Measurements from ENCODE around the gene TFDP1. TPM values are rescaled to one million over a fixed set of nuclear protein-coding genes. Genes with fewer than 3 reads are reported as not detected.

The TFDP1 gene
- total RNA-seq, 4 donors from 2014 or later: 19.2 to 45.3 (median 34.1) TPM

DNA sequence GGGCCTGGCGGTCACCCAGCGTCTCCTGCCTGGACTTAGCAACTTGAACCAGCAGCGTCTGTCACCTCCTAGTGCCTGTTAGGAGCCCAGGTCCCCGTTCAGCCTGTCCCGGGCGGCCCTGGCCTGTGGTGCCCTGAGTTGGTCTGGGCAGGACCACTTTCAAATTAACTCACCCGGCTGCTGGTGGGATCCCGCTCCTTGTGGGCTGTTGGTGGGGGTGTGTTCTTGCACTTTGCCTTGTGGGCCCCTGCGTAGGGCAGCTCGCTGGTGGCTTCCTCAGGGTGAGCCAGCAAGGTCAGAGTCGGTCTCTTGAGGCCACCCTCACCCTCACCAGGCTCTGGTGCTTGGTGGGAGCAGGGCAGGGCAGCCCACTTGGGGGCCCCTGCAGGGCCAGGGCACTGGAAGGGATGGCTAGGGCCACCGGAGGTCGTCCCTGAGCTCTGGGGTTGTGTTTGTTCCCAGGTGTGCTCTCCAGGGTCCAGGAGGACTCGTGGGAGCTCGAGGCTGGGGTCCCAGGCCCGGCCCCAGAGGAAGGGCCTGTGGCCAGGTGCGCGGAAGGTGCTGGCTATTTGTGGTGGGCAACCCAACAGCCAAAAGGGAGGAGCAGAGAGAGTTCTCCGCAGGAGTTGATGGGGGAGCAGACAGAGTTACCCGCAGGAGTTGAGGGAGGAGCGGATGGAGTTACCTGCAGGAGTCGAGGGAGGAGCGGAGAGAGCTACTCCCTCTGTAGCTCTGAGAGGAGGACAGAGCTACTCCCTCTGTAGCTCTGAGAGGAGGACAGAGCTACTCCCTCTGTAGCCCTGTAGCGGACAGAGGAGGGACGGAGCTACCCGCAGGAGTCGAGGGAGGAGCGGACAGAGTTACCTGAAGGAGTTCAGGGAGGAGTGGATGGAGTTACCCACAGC is 16.9 kb downstream of the TFDP1 start:
- H3K4me3 ChIP-seq: no peak overlapping the region
- no peak for TF ChIP-seq POLR2A (IDR thresholded peaks at IDR 0.05)
- TF ChIP-seq EP300 (IDR thresholded peaks at IDR 0.05): no peak
- TF ChIP-seq, protein P1, sequence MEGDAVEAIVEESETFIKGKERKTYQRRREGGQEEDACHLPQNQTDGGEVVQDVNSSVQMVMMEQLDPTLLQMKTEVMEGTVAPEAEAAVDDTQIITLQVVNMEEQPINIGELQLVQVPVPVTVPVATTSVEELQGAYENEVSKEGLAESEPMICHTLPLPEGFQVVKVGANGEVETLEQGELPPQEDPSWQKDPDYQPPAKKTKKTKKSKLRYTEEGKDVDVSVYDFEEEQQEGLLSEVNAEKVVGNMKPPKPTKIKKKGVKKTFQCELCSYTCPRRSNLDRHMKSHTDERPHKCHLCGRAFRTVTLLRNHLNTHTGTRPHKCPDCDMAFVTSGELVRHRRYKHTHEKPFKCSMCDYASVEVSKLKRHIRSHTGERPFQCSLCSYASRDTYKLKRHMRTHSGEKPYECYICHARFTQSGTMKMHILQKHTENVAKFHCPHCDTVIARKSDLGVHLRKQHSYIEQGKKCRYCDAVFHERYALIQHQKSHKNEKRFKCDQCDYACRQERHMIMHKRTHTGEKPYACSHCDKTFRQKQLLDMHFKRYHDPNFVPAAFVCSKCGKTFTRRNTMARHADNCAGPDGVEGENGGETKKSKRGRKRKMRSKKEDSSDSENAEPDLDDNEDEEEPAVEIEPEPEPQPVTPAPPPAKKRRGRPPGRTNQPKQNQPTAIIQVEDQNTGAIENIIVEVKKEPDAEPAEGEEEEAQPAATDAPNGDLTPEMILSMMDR (IDR thresholded peaks at IDR 0.05): no peak
- H3K4me1 ChIP-seq: no peaks in the 10 kb centered on the region
- DNase-seq (ENCODE audit: low spot score in 2 of 2): no peak
- 91 to 96% methylated on average over 22 to 23 of the region's 28 CpGs for WGBS, 2 donors
- H3K9me3 ChIP-seq: peaks cover 0 to 5% (median 0%) of the 10 kb centered on the region in 4 donors
- peaks cover 0 to 60% (median 0%) of the 10 kb centered on the region in 3 donors for H3K36me3 ChIP-seq
- no peak overlapping the region for H3K27ac ChIP-seq
- H3K27me3 ChIP-seq: no peaks in the 10 kb centered on the region

DNA sequence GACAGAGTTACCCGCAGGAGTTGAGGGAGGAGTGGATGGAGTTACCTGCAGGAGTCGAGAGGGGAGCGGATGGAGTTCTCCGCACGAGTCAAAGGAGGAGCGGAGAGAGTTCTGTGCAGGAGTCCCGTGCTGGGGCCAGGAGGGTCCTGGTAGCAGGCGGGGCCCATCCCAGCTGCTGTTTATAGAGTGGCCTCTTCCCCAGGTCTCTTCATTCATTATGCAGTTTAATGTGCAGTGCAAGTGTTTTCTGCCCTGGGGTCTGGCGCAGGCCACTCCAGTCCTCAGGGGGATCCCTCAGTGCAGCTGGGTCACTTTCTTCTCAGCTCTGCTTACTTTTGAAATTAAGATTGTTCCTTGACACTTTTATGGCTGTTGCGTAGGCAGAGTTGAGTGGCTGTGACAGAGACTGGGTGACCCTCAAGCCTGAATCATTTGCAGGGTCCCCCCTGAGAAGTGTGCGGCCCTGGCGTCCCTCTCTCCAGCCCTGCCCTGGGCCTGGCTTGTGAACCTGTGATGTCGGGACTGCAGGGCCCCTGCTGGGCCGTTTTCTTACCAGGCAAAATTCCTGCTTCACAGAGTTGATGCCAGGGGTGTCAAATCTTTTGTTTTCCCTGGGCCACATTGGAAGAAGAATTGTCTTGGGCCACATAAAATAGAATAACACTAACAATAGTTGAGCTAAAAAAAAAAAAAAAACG is 17.9 kb downstream of the TFDP1 start:
- WGBS, 2 donors: 78 to 80% methylated on average over 15 of the region's 15 CpGs
- no peaks in the 10 kb centered on the region for H3K27me3 ChIP-seq
- TF ChIP-seq EP300 (IDR thresholded peaks at IDR 0.05) (no peak), POLR2A (IDR thresholded peaks at IDR 0.05) (no peak)
- TF ChIP-seq, protein P1 (IDR thresholded peaks at IDR 0.05): no peak
- no peak for DNase-seq (ENCODE audit: low spot score in 2 of 2)
- H3K36me3 ChIP-seq: peaks cover 0 to 54% (median 0%) of the 10 kb centered on the region in 3 donors
- peaks cover 0 to 5% (median 0%) of the 10 kb centered on the region in 4 donors for H3K9me3 ChIP-seq
- H3K4me1 ChIP-seq: no peaks in the 10 kb centered on the region
- no peak overlapping the region for H3K27ac ChIP-seq
- H3K4me3 ChIP-seq: no peak overlapping the region

DNA sequence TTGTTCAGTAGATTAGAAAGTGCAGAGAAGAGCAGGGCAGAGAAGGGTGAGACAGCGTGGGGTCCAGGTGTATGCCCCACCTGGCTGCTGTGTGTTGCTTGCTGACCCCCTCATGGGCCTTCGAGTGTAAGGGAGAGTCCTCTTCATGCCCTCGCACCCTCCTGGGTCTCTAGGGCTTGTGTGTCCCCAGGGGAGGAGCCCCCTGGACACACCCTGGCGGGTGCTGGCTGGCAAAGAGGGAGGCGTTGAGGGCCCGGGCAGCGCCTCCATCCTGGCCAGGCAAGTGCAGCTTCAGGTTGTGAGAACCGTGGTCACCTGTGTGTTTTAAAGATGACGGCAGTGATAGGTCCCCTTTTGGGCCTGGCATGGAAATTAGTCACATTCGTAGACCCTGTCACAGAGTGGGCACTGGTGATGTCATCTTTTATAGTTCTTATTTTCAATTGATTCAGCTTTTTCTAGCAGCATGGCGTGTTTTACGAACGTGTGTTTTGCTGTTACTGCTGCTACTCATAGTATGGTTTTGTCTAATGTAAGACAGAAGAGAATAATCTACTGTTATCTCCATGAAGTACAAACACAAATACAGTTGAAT is 18.7 kb downstream of the TFDP1 start:
- Histone ChIP-seq H3K4me3 (no peak overlapping the region), H3K4me1 (no peaks in the 10 kb centered on the region), H3K27me3 (no peaks in the 10 kb centered on the region), H3K36me3 (peaks cover 0 to 49% (median 0%) of the 10 kb centered on the region in 3 donors), H3K27ac (no peak overlapping the region), H3K9me3 (peaks cover 0 to 5% (median 0%) of the 10 kb centered on the region in 4 donors)
- WGBS, 2 donors: 83 to 91% methylated on average over 13 of the region's 13 CpGs
- TF ChIP-seq, protein P1 (IDR thresholded peaks at IDR 0.05): no peak
- no peak for TF ChIP-seq EP300 (IDR thresholded peaks at IDR 0.05)
- no peak for TF ChIP-seq POLR2A (IDR thresholded peaks at IDR 0.05)
- no peak for DNase-seq (ENCODE audit: low spot score in 2 of 2)

DNA sequence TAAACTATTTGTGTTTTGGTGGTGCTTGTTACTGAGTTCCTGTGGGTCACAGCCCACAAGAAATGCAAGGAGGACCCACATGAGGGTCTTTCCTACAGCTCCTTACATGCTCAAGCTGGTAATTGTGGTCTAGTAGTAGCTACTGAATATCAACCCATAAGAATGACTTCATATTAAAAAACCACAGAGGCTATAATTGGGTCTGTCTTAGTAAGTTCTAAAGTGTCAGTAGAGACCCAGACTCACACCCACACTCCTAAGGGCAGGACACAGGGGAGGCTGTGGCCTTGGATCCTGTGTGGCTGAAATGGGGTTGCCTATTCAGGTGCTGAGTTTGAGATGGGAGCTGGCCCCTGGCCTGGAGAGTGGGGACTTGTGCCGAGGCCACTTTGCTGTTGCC is 19.6 kb downstream of the TFDP1 start:
- no peak for TF ChIP-seq POLR2A (IDR thresholded peaks at IDR 0.05)
- H3K27me3 ChIP-seq: no peaks in the 10 kb centered on the region
- no peak overlapping the region for H3K4me3 ChIP-seq
- 100% methylated on average over 1 of the region's 1 CpG; no CpG with 5 or more reads in 1 of the 2 donors for WGBS, 2 donors
- no peaks in the 10 kb centered on the region for H3K4me1 ChIP-seq
- H3K36me3 ChIP-seq: peaks cover 0 to 47% (median 0%) of the 10 kb centered on the region in 3 donors
- H3K27ac ChIP-seq: no peak overlapping the region
- H3K9me3 ChIP-seq: peaks cover 0 to 5% (median 0%) of the 10 kb centered on the region in 4 donors
- no peak for DNase-seq (ENCODE audit: low spot score in 2 of 2)

DNA sequence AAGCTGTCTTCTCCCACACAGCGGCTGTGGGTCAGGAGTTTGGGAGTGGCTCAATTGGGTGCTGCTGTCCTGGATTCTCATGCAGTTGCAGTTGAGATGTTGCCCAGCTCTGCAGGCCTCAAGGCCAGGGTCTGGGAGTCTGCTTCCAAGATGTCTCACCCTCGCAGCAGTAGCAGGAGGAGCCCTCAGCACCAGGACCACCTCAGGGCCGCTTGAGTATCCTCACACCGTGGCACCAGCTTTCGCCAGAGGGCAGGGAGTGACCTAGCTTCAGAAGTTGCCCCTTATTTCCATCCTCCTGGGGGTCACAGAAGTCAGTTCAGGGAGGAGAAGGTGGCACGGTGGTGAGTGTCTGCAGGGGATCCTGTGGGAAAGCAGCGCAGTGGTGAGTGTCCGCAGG is 20.9 kb downstream of the TFDP1 start:
- TF ChIP-seq, protein P1 (IDR thresholded peaks at IDR 0.05): no peak
- TF ChIP-seq POLR2A (IDR thresholded peaks at IDR 0.05) (no peak), EP300 (IDR thresholded peaks at IDR 0.05) (no peak)
- DNase-seq (ENCODE audit: low spot score in 2 of 2): no peak
- H3K27me3 ChIP-seq: no peaks in the 10 kb centered on the region
- H3K4me1 ChIP-seq: no peaks in the 10 kb centered on the region
- no peaks in the 10 kb centered on the region for H3K9me3 ChIP-seq
- WGBS, 2 donors: 98 to 99% methylated on average over 7 to 8 of the region's 8 CpGs
- H3K4me3 ChIP-seq: no peak overlapping the region
- H3K36me3 ChIP-seq: peaks cover 0 to 41% (median 0%) of the 10 kb centered on the region in 3 donors
- H3K27ac ChIP-seq: no peak overlapping the region
